Measurements from ENCODE around the gene MBP.

The MBP gene

DNA sequence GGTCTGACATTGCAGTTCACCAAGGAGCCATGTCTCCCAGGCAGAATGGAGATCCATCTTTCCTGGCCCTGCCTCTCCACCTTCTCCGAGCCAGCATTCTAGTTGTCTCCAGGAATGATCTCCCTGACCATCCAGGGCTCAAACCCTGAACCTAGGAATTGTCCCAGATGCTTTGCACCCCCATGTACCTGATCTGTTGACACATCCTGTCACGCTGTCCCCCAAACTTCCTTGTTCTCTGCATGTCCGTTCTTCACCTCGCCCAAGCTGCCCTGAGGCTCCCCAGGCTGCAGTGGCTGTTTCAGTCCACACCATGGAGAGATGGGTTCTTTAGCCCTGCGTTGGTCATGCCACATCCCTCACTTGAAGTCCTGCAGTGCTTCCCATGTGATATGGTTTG lies 7.0 kb upstream of the MBP start:
- Histone ChIP-seq H3K27me3 (ENCODE audit: insufficient read depth, poor library complexity, severe bottlenecking) (no peaks in the 10 kb centered on the region), H3K4me1 (ENCODE audit: insufficient read depth, poor library complexity, severe bottlenecking) (no peaks in the 10 kb centered on the region), H3K27ac (ENCODE audit: poor library complexity, severe bottlenecking) (no peak overlapping the region), H3K9me3 (ENCODE audit: severe bottlenecking) (peaks cover 3% of the 10 kb centered on the region), H3K4me3 (ENCODE audit: severe bottlenecking) (no peak overlapping the region), H3K36me3 (ENCODE audit: low read depth) (no peaks in the 10 kb centered on the region)
- DNase-seq (ENCODE audit: low spot score) (no peak), ATAC-seq (ENCODE audit: low read depth) (no peak)
- TF ChIP-seq, protein P1, sequence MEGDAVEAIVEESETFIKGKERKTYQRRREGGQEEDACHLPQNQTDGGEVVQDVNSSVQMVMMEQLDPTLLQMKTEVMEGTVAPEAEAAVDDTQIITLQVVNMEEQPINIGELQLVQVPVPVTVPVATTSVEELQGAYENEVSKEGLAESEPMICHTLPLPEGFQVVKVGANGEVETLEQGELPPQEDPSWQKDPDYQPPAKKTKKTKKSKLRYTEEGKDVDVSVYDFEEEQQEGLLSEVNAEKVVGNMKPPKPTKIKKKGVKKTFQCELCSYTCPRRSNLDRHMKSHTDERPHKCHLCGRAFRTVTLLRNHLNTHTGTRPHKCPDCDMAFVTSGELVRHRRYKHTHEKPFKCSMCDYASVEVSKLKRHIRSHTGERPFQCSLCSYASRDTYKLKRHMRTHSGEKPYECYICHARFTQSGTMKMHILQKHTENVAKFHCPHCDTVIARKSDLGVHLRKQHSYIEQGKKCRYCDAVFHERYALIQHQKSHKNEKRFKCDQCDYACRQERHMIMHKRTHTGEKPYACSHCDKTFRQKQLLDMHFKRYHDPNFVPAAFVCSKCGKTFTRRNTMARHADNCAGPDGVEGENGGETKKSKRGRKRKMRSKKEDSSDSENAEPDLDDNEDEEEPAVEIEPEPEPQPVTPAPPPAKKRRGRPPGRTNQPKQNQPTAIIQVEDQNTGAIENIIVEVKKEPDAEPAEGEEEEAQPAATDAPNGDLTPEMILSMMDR (IDR thresholded peaks at IDR 0.05; ENCODE audit: poor library complexity, severe bottlenecking), result no peak

DNA sequence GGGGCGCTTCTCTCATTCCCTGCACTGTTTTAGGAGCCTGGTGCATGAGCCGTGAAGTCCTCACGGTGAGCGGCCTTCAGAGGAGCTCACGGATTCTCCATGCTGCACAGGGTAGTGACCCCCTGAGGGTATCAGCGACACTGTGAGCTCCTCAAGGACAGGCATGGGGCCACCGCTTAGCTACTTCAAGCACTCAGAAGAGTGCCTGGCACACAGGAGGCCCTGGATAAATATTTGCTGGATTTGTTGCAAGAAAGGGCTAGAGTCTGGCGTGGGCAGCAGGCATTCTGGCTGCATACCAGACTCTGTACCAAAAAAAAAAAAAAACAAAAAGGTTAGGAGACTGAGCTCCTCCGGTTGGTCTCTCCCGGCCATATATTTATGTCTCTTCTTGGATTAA lies 5.7 kb upstream of the MBP start:
- DNase-seq (ENCODE audit: low spot score) (no peak), ATAC-seq (ENCODE audit: low read depth) (no peak)
- TF ChIP-seq, protein P1 (IDR thresholded peaks at IDR 0.05; ENCODE audit: poor library complexity, severe bottlenecking), result no peak
- Histone ChIP-seq H3K4me1 (ENCODE audit: insufficient read depth, poor library complexity, severe bottlenecking) (no peaks in the 10 kb centered on the region), H3K36me3 (ENCODE audit: low read depth) (no peaks in the 10 kb centered on the region), H3K27me3 (ENCODE audit: insufficient read depth, poor library complexity, severe bottlenecking) (no peaks in the 10 kb centered on the region), H3K4me3 (ENCODE audit: severe bottlenecking) (no peak overlapping the region), H3K27ac (ENCODE audit: poor library complexity, severe bottlenecking) (no peak overlapping the region), H3K9me3 (ENCODE audit: severe bottlenecking) (peaks cover 2% of the 10 kb centered on the region)

DNA sequence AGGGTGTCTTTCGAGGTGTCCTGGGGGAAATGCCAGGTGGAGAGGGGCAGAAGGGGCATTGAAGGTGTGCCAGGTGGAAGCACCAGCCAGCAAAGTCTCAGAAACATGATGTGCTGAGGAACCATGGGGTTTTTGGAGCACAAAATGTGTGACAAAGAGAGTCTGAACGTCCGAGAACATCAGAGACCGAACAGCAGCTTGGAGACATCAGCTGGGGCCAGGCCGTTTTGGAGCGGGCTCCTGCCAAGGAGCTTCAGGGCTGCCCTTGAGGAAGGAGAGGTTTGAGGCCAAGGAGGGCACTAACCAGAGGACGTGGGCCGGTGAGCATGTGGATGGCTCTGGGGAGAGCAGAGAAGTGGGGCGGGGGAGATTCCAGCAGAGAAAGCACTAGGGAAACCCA lies 5.3 kb upstream of the MBP start:
- Histone ChIP-seq H3K36me3 (ENCODE audit: low read depth) (no peaks in the 10 kb centered on the region), H3K4me1 (ENCODE audit: insufficient read depth, poor library complexity, severe bottlenecking) (no peaks in the 10 kb centered on the region), H3K9me3 (ENCODE audit: severe bottlenecking) (no peaks in the 10 kb centered on the region), H3K4me3 (ENCODE audit: severe bottlenecking) (no peak overlapping the region), H3K27ac (ENCODE audit: poor library complexity, severe bottlenecking) (no peak overlapping the region), H3K27me3 (ENCODE audit: insufficient read depth, poor library complexity, severe bottlenecking) (no peaks in the 10 kb centered on the region)
- TF ChIP-seq, protein P1 (IDR thresholded peaks at IDR 0.05; ENCODE audit: poor library complexity, severe bottlenecking), result no peak
- DNase-seq (ENCODE audit: low spot score) (no peak), ATAC-seq (ENCODE audit: low read depth) (no peak)

DNA sequence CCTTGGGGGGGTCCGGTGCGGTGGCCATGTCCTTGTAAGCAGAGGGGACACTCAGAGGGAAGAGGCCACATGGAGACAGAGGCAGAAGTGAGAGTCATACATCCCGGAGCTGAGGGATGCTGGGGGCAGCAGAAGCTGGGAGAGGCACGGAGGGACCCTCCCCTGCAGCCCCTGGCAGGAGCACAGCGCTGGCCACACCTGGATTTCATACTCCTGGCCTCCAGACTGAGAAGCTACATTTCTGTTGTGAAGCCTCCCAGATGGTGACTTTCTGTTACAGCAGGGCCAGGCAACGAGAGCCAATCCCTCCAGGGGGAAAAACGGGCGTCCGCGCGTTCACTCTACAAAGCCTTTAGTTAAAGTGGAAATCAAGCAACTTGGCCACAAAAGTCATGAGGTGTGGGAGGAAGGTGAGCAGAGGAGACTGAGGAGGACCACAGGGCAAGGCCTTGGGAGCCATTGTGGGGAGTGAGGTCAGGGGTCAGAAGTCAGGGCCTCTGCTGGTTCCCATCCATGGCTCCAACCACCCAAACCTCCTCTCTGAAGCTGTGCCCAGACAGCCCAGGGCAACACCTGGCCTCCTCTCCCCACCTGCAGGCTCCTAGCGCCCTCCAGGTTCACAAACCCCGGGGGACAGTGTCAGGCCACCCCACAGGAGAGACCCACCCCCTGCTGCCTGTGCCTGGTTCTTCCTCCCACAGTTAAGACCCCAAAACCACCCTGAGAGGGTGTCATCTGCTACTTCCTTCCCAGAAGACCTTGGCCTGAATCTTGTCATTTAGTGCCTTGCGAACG lies 4.5 kb upstream of the MBP start:
- Histone ChIP-seq H3K36me3 (ENCODE audit: low read depth) (no peaks in the 10 kb centered on the region), H3K27ac (ENCODE audit: poor library complexity, severe bottlenecking) (no peak overlapping the region), H3K4me3 (ENCODE audit: severe bottlenecking) (no peak overlapping the region), H3K9me3 (ENCODE audit: severe bottlenecking) (no peaks in the 10 kb centered on the region), H3K4me1 (ENCODE audit: insufficient read depth, poor library complexity, severe bottlenecking) (no peaks in the 10 kb centered on the region), H3K27me3 (ENCODE audit: insufficient read depth, poor library complexity, severe bottlenecking) (no peaks in the 10 kb centered on the region)
- DNase-seq (ENCODE audit: low spot score), result no peak
- ATAC-seq (ENCODE audit: low read depth), result no peak
- TF ChIP-seq, protein P1 (IDR thresholded peaks at IDR 0.05; ENCODE audit: poor library complexity, severe bottlenecking), result no peak

DNA sequence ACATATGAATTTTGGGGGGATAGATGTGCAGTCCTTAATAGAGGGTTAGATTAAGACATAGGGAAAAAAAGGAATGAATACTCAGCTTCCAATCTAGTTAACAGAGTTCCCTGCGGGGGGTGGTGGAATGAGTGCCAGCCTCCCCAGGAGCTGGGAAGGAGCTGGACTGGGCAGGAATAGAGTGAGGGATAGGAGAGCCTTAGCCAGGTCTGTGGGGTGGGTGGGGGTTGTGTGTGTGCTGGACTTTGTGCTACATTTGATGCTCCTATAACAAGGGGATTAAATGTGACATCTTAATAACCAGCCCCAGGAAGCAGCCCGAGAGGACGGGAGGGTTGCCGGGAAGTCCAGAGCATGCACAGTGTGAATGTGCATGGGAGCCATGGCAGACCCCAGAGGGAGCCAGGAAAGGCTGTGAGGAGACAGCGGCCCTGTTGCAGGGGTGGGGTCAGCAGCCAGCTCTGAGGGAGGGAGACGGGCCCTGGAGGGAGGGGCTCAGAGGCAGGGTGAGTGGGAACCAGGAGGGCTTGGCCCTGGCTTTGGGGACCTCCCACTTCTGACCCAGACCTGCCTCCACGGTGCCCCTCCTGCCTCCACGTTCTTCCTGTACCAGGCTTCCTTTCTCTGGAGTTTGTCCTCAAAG lies 3.6 kb upstream of the MBP start:
- Histone ChIP-seq H3K36me3 (ENCODE audit: low read depth) (no peaks in the 10 kb centered on the region), H3K27ac (ENCODE audit: poor library complexity, severe bottlenecking) (no peak overlapping the region), H3K27me3 (ENCODE audit: insufficient read depth, poor library complexity, severe bottlenecking) (no peaks in the 10 kb centered on the region), H3K9me3 (ENCODE audit: severe bottlenecking) (no peaks in the 10 kb centered on the region), H3K4me1 (ENCODE audit: insufficient read depth, poor library complexity, severe bottlenecking) (no peaks in the 10 kb centered on the region), H3K4me3 (ENCODE audit: severe bottlenecking) (no peak overlapping the region)
- TF ChIP-seq, protein P1 (IDR thresholded peaks at IDR 0.05; ENCODE audit: poor library complexity, severe bottlenecking), result no peak
- ATAC-seq (ENCODE audit: low read depth) (no peak), DNase-seq (ENCODE audit: low spot score) (no peak)
